Dendritic cell treated with granulocyte-macrophage colony-stimulating factor and Interleukin-4, amounts not matched to agents 40 ng/mL and 50 ng/mL, for 4 days (primary cell): ENCODE results near the gene NAA11.
"Not testable (repeated sequence)": the region's sequence is repeated elsewhere in the genome, so short reads cannot be mapped to it uniquely, and the experiment has no call there.

Experiments
- H3K27ac Mint-ChIP-seq: one replicate; pipeline ENCODE4 v1.8.0; 2022; ENCODE audit warnings: mild to moderate bottlenecking, mixed read lengths
- H3K27me3 Mint-ChIP-seq: one replicate; pipeline ENCODE4 v1.8.0; 2022; ENCODE audit warnings: mild to moderate bottlenecking, mixed read lengths
- H3K36me3 Mint-ChIP-seq: one replicate; pipeline ENCODE4 v1.8.0; 2022; ENCODE audit warnings: low read depth, mixed read lengths
- H3K4me1 Mint-ChIP-seq: one replicate; pipeline ENCODE4 v1.8.0; 2022; ENCODE audit warnings: low read depth, mixed read lengths
- H3K4me3 Mint-ChIP-seq: one replicate; pipeline ENCODE4 v1.8.0; 2022; ENCODE audit warnings: mild to moderate bottlenecking, moderate library complexity, mixed read lengths
- H3K9me3 Mint-ChIP-seq: one replicate; pipeline ENCODE4 v1.8.0; 2022; ENCODE audit warnings: mixed read lengths
- intact Hi-C: fragments of 100-400 bp; cut with micrococcal nuclease; formaldehyde crosslinking; loops from one replicate; pipeline ENCODE4 v1.15.0; 2022

The NAA11 gene

GRCh38 chr4:79296768-79297428 is 29.0 kb downstream of the NAA11 start:
- H3K27me3 Mint-ChIP-seq: no peaks in the 10 kb centered on the region
- no peaks in the 10 kb centered on the region for H3K9me3 Mint-ChIP-seq
- no peak overlapping the region for H3K4me3 Mint-ChIP-seq
- H3K27ac Mint-ChIP-seq: no peak overlapping the region
- no peaks in the 10 kb centered on the region for H3K4me1 Mint-ChIP-seq
- H3K36me3 Mint-ChIP-seq: no peaks in the 10 kb centered on the region
- intact Hi-C loops: no loop called here

GRCh38 chr4:79295086-79295485 is 30.8 kb downstream of the NAA11 start:
- Mint-ChIP-seq H3K27me3 (no peaks in the 10 kb centered on the region), H3K36me3 (no peaks in the 10 kb centered on the region), H3K27ac (no peak overlapping the region), H3K9me3 (no peaks in the 10 kb centered on the region), H3K4me3 (no peak overlapping the region), H3K4me1 (no peaks in the 10 kb centered on the region)
- intact Hi-C loops: no loop called here

DNA sequence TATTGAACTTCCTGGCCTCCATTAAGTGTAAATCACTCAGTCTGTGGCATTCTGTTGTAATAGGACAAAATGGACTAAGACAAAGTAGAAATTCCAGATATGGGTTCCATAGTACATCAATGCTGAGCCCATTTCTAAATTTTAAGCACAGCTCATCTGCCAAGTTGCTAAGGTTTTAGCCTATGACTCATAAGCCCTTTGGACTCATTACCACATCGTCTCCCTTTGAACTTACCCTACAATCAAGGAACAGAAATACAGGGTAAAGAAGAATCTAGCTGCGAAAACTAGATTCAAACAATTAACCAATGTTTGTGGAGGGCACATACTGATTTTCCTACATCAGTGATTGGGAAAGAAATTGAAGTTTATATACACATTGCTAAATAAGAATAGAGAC is 31.8 kb downstream of the NAA11 start:
- Mint-ChIP-seq H3K4me1 (no peaks in the 10 kb centered on the region), H3K4me3 (no peak overlapping the region), H3K9me3 (no peaks in the 10 kb centered on the region), H3K27me3 (no peaks in the 10 kb centered on the region), H3K27ac (no peak overlapping the region), H3K36me3 (no peaks in the 10 kb centered on the region)
- intact Hi-C loops: no loop called here

DNA sequence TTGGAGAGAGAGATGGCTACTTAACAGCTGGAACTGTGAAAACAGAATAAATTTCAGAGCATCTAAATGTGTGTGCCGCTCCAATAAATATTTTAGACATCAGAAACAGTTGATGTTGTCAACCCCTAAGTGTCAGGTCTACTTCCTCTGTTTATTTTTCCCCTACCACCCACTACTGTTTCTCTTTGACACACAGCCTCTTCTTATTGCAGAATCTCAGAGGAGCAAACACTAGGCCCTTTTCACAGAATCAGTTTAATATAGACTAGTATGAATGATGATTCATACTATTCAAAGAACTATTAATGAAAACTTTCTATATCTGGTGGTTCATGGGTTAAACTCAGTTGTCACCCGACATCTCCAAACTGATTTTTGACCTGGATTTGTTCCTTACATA is 33.9 kb downstream of the NAA11 start:
- no peak overlapping the region for H3K4me3 Mint-ChIP-seq
- no peaks in the 10 kb centered on the region for H3K27me3 Mint-ChIP-seq
- intact Hi-C loops: no loop called here
- no peak overlapping the region for H3K27ac Mint-ChIP-seq
- H3K4me1 Mint-ChIP-seq: no peaks in the 10 kb centered on the region
- H3K9me3 Mint-ChIP-seq: no peaks in the 10 kb centered on the region
- no peaks in the 10 kb centered on the region for H3K36me3 Mint-ChIP-seq

DNA sequence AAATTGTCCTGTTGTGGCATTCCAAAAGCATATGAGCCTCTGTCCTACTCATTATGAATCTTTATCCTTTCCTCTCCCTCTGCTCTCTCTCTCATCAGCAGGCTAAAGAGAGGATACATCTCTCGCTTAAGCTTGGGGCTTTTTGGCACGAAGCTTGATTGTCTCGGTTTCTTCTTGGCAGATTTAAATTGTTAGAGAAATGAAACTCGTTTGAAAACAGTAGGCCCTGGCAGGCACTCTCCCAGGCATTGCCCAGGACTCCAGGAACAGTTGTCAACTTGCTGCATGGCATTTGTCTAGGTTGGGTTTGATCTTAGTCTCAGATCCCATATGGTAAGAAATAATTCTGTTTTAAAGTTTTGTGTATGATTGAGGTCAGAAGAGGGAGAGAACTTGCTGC is 35.5 kb downstream of the NAA11 start:
- Mint-ChIP-seq H3K9me3 (no peaks in the 10 kb centered on the region), H3K4me1 (no peaks in the 10 kb centered on the region), H3K27ac (no peak overlapping the region), H3K36me3 (no peaks in the 10 kb centered on the region), H3K4me3 (no peak overlapping the region), H3K27me3 (no peaks in the 10 kb centered on the region)
- intact Hi-C loops: no loop called here

- Mint-ChIP-seq H3K27ac (no peak overlapping the region), H3K9me3 (no peaks in the 10 kb centered on the region), H3K27me3 (no peaks in the 10 kb centered on the region), H3K4me3 (no peak overlapping the region), H3K4me1 (no peaks in the 10 kb centered on the region), H3K36me3 (no peaks in the 10 kb centered on the region)
- intact Hi-C loops: no loop called here
Measured at GRCh38 chr4:79288185-79288584, 37.7 kb downstream of the NAA11 start.

DNA sequence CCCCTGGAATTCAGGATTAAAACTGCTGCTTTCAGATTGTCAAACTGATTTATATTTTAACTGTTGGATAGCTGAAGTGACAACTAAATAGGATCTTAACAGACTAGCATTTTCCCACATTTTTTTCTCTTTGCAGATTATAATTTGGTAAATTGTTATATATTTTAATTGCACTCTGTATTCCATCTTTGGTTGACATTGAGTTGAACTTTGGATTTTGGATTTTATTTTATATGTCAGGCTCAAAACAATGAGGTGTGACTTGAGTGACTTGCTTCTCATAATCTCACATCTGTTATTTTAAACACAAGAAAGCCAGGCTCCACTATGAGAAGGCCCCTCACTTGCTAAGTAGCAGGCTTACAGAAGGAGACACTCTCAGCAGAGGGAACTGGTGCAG is 38.1 kb downstream of the NAA11 start:
- Mint-ChIP-seq H3K27ac (no peak overlapping the region), H3K4me1 (no peaks in the 10 kb centered on the region), H3K36me3 (no peaks in the 10 kb centered on the region), H3K4me3 (no peak overlapping the region), H3K9me3 (no peaks in the 10 kb centered on the region), H3K27me3 (no peaks in the 10 kb centered on the region)
- intact Hi-C loops: no loop called here

DNA sequence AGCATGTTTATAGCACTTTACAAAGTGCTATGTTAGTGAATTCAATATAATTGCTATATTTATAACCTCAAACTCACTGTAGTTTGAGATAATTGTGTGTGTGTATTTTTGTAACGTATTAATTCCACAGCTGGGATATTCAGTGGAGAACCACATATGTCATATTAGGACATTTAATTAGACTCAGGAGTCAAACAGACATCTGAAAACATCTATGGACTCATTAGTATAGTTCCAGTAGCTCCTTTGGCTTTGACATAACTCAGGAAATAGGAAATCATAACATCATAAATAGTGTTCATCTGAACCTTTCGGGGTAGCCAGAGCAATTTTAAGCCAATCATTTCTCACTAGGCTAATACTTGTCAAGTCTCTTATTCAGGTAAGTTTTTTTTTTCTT is 38.8 kb downstream of the NAA11 start:
- Mint-ChIP-seq H3K27me3 (no peaks in the 10 kb centered on the region), H3K4me1 (no peaks in the 10 kb centered on the region), H3K36me3 (no peaks in the 10 kb centered on the region), H3K27ac (no peak overlapping the region), H3K9me3 (no peaks in the 10 kb centered on the region), H3K4me3 (no peak overlapping the region)
- intact Hi-C loops: no loop called here

GRCh38 chr4:79281566-79282359 is 44.1 kb downstream of the NAA11 start:
- intact Hi-C loops: no loop called here
- no peak overlapping the region for H3K4me3 Mint-ChIP-seq
- no peaks in the 10 kb centered on the region for H3K4me1 Mint-ChIP-seq
- no peaks in the 10 kb centered on the region for H3K36me3 Mint-ChIP-seq
- H3K27ac Mint-ChIP-seq: no peak overlapping the region
- H3K9me3 Mint-ChIP-seq: no peaks in the 10 kb centered on the region
- H3K27me3 Mint-ChIP-seq: no peaks in the 10 kb centered on the region

GRCh38 chr4:79277467-79277866 is 48.4 kb downstream of the NAA11 start:
- H3K4me3 Mint-ChIP-seq, H3K9me3 Mint-ChIP-seq, H3K27ac Mint-ChIP-seq, H3K36me3 Mint-ChIP-seq, H3K4me1 Mint-ChIP-seq, intact Hi-C loops, H3K27me3 Mint-ChIP-seq: not testable (repeated sequence)

DNA sequence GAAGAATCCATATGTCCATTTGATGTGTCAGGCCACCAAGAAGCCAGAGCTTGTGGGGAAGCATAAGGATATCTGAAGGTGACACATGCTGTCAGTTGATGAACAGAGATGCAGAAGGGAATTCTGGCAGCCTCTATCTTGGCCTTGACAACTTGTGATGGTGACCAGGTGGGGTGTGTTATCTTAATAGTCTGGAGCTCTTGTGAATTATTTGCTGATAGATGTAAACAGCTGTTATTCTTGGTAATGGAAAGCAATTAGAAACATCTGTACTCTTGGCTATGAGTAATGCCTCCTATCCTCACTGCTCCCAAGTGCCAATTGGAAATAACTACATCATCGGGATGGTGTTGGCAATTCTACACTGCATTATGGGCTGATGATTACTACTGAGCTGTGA is 51.9 kb downstream of the NAA11 start:
- Mint-ChIP-seq H3K27me3 (no peaks in the 10 kb centered on the region), H3K4me1 (no peaks in the 10 kb centered on the region), H3K9me3 (no peaks in the 10 kb centered on the region), H3K4me3 (no peak overlapping the region), H3K36me3 (no peaks in the 10 kb centered on the region), H3K27ac (no peak overlapping the region)
- intact Hi-C loops: no loop called here

- Mint-ChIP-seq H3K36me3 (no peaks in the 10 kb centered on the region), H3K4me1 (no peaks in the 10 kb centered on the region), H3K9me3 (no peaks in the 10 kb centered on the region), H3K4me3 (no peak overlapping the region), H3K27ac (no peak overlapping the region), H3K27me3 (no peaks in the 10 kb centered on the region)
- intact Hi-C loops: no loop called here
Measured at GRCh38 chr4:79272761-79273160, 53.1 kb downstream of the NAA11 start.

GRCh38 chr4:79272126-79272525 is 53.7 kb downstream of the NAA11 start:
- no peaks in the 10 kb centered on the region for H3K4me1 Mint-ChIP-seq
- H3K36me3 Mint-ChIP-seq: no peaks in the 10 kb centered on the region
- intact Hi-C loops: no loop called here
- H3K27ac Mint-ChIP-seq: no peak overlapping the region
- H3K27me3 Mint-ChIP-seq: no peaks in the 10 kb centered on the region
- H3K9me3 Mint-ChIP-seq: no peaks in the 10 kb centered on the region
- no peak overlapping the region for H3K4me3 Mint-ChIP-seq

DNA sequence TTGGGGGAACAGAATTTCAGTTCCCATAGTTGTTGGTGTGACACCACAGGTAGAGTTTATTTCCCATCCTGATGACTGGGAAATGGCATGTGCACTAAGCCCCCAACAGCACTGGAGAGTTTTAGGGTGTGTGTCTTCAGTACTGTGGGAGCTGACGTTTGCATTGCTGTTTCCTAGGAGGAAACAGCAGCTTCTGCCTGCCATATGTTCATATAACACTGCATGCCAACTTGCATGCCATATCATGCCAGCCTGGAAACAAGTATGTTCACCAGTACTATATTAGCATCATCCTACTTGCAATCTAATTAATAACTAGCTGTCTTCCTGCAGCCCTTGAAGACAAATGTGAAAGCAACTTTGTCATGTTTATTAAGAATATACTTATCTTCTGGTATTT is 58.2 kb downstream of the NAA11 start:
- Mint-ChIP-seq H3K27ac (no peak overlapping the region), H3K36me3 (no peaks in the 10 kb centered on the region), H3K4me1 (no peaks in the 10 kb centered on the region), H3K27me3 (no peaks in the 10 kb centered on the region), H3K4me3 (no peak overlapping the region), H3K9me3 (no peaks in the 10 kb centered on the region)
- intact Hi-C loops: no loop called here
